K562 (cell line): ENCODE results near the gene FREM3. TPM values are rescaled to one million over a fixed set of nuclear protein-coding genes. Genes with fewer than 3 reads are reported as not detected.

Experiments used
- polyA plus RNA-seq, 8 experiments: library from polyadenylated mRNA; depleted of rRNA in 4 of 8; stranded (reverse) in 5 of 8; unstranded in 3 of 8; fragments of >200 nt; fragmentation: Nextera tagmentation in 2 of 8; fragmentation: Illumina TruSeq in 1 of 8; extraction: Ambion mirVana in 2 of 8; extraction: Trizol in 1 of 8; gene quantifications; 2 replicates each; pipeline versions ENCODE4 v1.2.1 to v1.2.3, GENCODE V29; 2011 to 2014; ENCODE audit warnings: inconsistent platforms in 1 of 8, missing spikeins in 1 of 8
- total RNA-seq, 7 experiments: library from RNA; depleted of rRNA in 6 of 7; stranded (reverse); fragments of >200 nt in 6 of 7; fragmentation: Illumina TruSeq in 2 of 7; extraction: Trizol in 2 of 7; gene quantifications; 2 replicates each; pipeline versions ENCODE4 v1.2.1 to v1.2.3, GENCODE V29; 2011 to 2021; ENCODE audit warnings: low replicate concordance in 1 of 7

FREM3 gene
- total and polyA plus RNA-seq, 9 of the 15 experiments (the other 6 are each of a cell fraction or from before 2014, with no cell fraction given) = not detected

Other genes starting within 250 kb of the FREM3 start
- gene SMARCA5, start 187.0 kb downstream of the FREM3 start, total RNA-seq (2014; rRNA removed) = 32.1 and 34.6 TPM in 2 replicates
- 57.8 and 61.6 TPM in 2 replicates for gene SMARCA5, start 187.0 kb downstream of the FREM3 start, total RNA-seq (2014; rRNA removed; fragmentation: Illumina TruSeq; extraction: Trizol)
- 48.0 and 50.4 TPM in 2 replicates for gene SMARCA5, start 187.0 kb downstream of the FREM3 start, total RNA-seq (2015; rRNA removed; fragmentation: Illumina TruSeq; extraction: Trizol)
- gene SMARCA5, start 187.0 kb downstream of the FREM3 start, total RNA-seq (2021) = 43.3 and 46.1 TPM in 2 replicates
- gene SMARCA5, start 187.0 kb downstream of the FREM3 start, polyA plus RNA-seq (2011; rRNA removed) = 18.2 and 25.8 TPM in 2 replicates
- gene SMARCA5, start 187.0 kb downstream of the FREM3 start, polyA plus RNA-seq (2014; fragmentation: Illumina TruSeq; extraction: Trizol) = 35.1 and 39.7 TPM in 2 replicates
- 10 to 100 TPM; 21.6 to 23.1 TPM for gene SMARCA5, start 187.0 kb downstream of the FREM3 start, polyA plus RNA-seq (2014; fragmentation: Nextera tagmentation; extraction: Ambion mirVana)
- 26.5 and 31.6 TPM in 2 replicates for gene SMARCA5, start 187.0 kb downstream of the FREM3 start, polyA plus RNA-seq (2014; rRNA removed)
- 16.8 and 26.2 TPM in 2 replicates for gene GYPE, start 204.9 kb upstream of the FREM3 start, total RNA-seq (2014; rRNA removed)
- 43.7 and 48.4 TPM in 2 replicates for gene GYPE, start 204.9 kb upstream of the FREM3 start, total RNA-seq (2014; rRNA removed; fragmentation: Illumina TruSeq; extraction: Trizol)
- gene GYPE, start 204.9 kb upstream of the FREM3 start, total RNA-seq (2015; rRNA removed; fragmentation: Illumina TruSeq; extraction: Trizol) = 16.4 and 17.3 TPM in 2 replicates
- gene GYPE, start 204.9 kb upstream of the FREM3 start, total RNA-seq (2021) = 33.9 and 36.0 TPM in 2 replicates
- 108 and 121 TPM in 2 replicates for gene GYPE, start 204.9 kb upstream of the FREM3 start, polyA plus RNA-seq (2011; rRNA removed)
- 53.6 and 64.6 TPM in 2 replicates for gene GYPE, start 204.9 kb upstream of the FREM3 start, polyA plus RNA-seq (2014; fragmentation: Illumina TruSeq; extraction: Trizol)
- 10 to 100 TPM; 72.0 to 75.6 TPM for gene GYPE, start 204.9 kb upstream of the FREM3 start, polyA plus RNA-seq (2014; fragmentation: Nextera tagmentation; extraction: Ambion mirVana)
- gene GYPE, start 204.9 kb upstream of the FREM3 start, polyA plus RNA-seq (2014; rRNA removed) = 34.1 and 43.0 TPM in 2 replicates